Measurements from ENCODE around the gene GALNT17.

Gene GALNT17

GRCh38 chr7:71466448-71467145, 334.7 kb downstream of the GALNT17 start:
- no peak for DNase-seq

GRCh38 chr7:71470326-71470725, 338.4 kb downstream of the GALNT17 start:
- no peak for DNase-seq

- DNase-seq, result no peak
Observed at GRCh38 chr7:71470830-71471229, 338.9 kb downstream of the GALNT17 start.

- DNase-seq, result no peak
Observed at GRCh38 chr7:71472962-71473361, 341.0 kb downstream of the GALNT17 start.

GRCh38 chr7:71473366-71473967, 341.5 kb downstream of the GALNT17 start:
- no peak for DNase-seq

- no peak for DNase-seq
Observed at GRCh38 chr7:71477441-71477840, 345.5 kb downstream of the GALNT17 start.

- DNase-seq, result no peak
Observed at GRCh38 chr7:71479231-71479630, 347.3 kb downstream of the GALNT17 start.

- DNase-seq, result no peak
Observed at GRCh38 chr7:71480791-71481190, 348.8 kb downstream of the GALNT17 start.

- no peak for DNase-seq
Observed at GRCh38 chr7:71482284-71482683, 350.3 kb downstream of the GALNT17 start.

- DNase-seq, result no peak
Observed at GRCh38 chr7:71484380-71484779, 352.4 kb downstream of the GALNT17 start.

- no peak for DNase-seq
Observed at GRCh38 chr7:71485586-71485985, 353.6 kb downstream of the GALNT17 start.

- no peak for DNase-seq
Observed at GRCh38 chr7:71486414-71486813, 354.5 kb downstream of the GALNT17 start.

- no peak for DNase-seq
Observed at GRCh38 chr7:71486856-71487628, 355.1 kb downstream of the GALNT17 start.

- no peak for DNase-seq
Observed at GRCh38 chr7:71488308-71488707, 356.4 kb downstream of the GALNT17 start.

GRCh38 chr7:71491336-71491735, 359.4 kb downstream of the GALNT17 start:
- no peak for DNase-seq

- no peak for DNase-seq
Observed at GRCh38 chr7:71495828-71496227, 363.9 kb downstream of the GALNT17 start.

GRCh38 chr7:71497256-71497946, 365.5 kb downstream of the GALNT17 start:
- no peak for DNase-seq

GRCh38 chr7:71498381-71498780, 366.4 kb downstream of the GALNT17 start:
- no peak for DNase-seq

- DNase-seq, result no peak
Observed at GRCh38 chr7:71504697-71505441, 372.9 kb downstream of the GALNT17 start.

GRCh38 chr7:71506822-71507221, 374.9 kb downstream of the GALNT17 start:
- DNase-seq, result no peak

GRCh38 chr7:71507680-71508602, 376.0 kb downstream of the GALNT17 start:
- no peak for DNase-seq

- DNase-seq, result no peak
Observed at GRCh38 chr7:71509381-71509780, 377.4 kb downstream of the GALNT17 start.

Measured in NCI-H2081 (cell line).